Endodermal cell (in vitro differentiated cells): Measurements from ENCODE around the gene GCN1. TPM values are rescaled to one million over a fixed set of nuclear protein-coding genes. Genes with fewer than 3 reads are reported as not detected.
A peak's percentile ranks its signal among the peaks of the same experiment; 100 is the strongest.
"Not testable (repeated sequence)": the region's sequence is repeated elsewhere in the genome, so short reads cannot be mapped to it uniquely, and the experiment has no call there.

Experiments
- DNase-seq: peaks from one replicate; pipeline ENCODE4 v3.0.0-alpha.2; 2017
- H3K27ac ChIP-seq: 2 replicates; pipeline ENCODE4 v1.5.1; 2013; ENCODE audit warnings: mild to moderate bottlenecking, low read depth, low read length, moderate library complexity
- H3K27me3 ChIP-seq: 2 replicates; pipeline ENCODE4 v1.6.1; 2013; ENCODE audit warnings: mild to moderate bottlenecking, low read length, moderate library complexity; ENCODE audit not compliant: insufficient read depth, control insufficient read depth, poor library complexity, severe bottlenecking
- H3K36me3 ChIP-seq: 2 replicates; pipeline ENCODE4 v1.7.0; 2013; ENCODE audit warnings: mild to moderate bottlenecking, low read length, moderate library complexity; ENCODE audit not compliant: control insufficient read depth, insufficient read depth
- H3K4me1 ChIP-seq: one replicate; pipeline ENCODE4 v1.7.0; 2013; ENCODE audit warnings: low read length; ENCODE audit not compliant: control insufficient read depth, insufficient read depth
- H3K4me3 ChIP-seq: 2 replicates; pipeline ENCODE4 v1.5.1; 2013; ENCODE audit warnings: mild to moderate bottlenecking, low read length, moderate library complexity
- H3K9ac ChIP-seq: 2 replicates; pipeline ENCODE4 v1.6.1; 2013; ENCODE audit warnings: mild to moderate bottlenecking, low read length, moderate library complexity; ENCODE audit not compliant: poor library complexity, severe bottlenecking; ENCODE audit errors: extremely low read depth
- H3K9me3 ChIP-seq: 2 replicates; pipeline ENCODE4 v1.6.1; 2013; ENCODE audit warnings: mild to moderate bottlenecking, low read length, moderate library complexity; ENCODE audit not compliant: control insufficient read depth
- H3K27ac Mint-ChIP-seq: 2 replicates; pipeline ENCODE4 v1.8.0; 2020; ENCODE audit warnings: mixed read lengths
- H3K27me3 Mint-ChIP-seq: 2 replicates; pipeline ENCODE4 v1.8.0; 2021; ENCODE audit warnings: mild to moderate bottlenecking, mixed read lengths; ENCODE audit not compliant: insufficient read depth
- H3K36me3 Mint-ChIP-seq: 2 replicates; pipeline ENCODE4 v1.8.0; 2020; ENCODE audit warnings: low read depth, mixed read lengths
- H3K4me1 Mint-ChIP-seq: 2 replicates; pipeline ENCODE4 v1.8.0; 2020; ENCODE audit warnings: mixed read lengths
- H3K4me3 Mint-ChIP-seq: 2 replicates; pipeline ENCODE4 v1.8.0; 2020; ENCODE audit warnings: mild to moderate bottlenecking, moderate library complexity, mixed read lengths
- H3K9me3 Mint-ChIP-seq: 2 replicates; pipeline ENCODE4 v1.8.0; 2020; ENCODE audit warnings: mild to moderate bottlenecking, mixed read lengths
- CTCF ChIP-seq: fragments of 200-600 bp; sonication (generic); conservative IDR thresholded peaks from 2 replicates; pipeline ENCODE4 v1.5.0; 2021; ENCODE audit warnings: antibody characterized with exemption, mild to moderate bottlenecking
- WGBS, 2 experiments: methylation state at CpG; one replicate each; pipeline versions ENCODE4 v1.1.5 to v1.1.7; 2013; ENCODE audit warnings: missing lambda C conversion rate in 2 of 2, mixed read lengths in 1 of 2; ENCODE audit not compliant: insufficient coverage in 1 of 2, insufficient read length in 1 of 2; 5-methylcytosine and 5-hydroxymethylcytosine counted together
- total RNA-seq, 2 donors: library from RNA; stranded (reverse); fragmentation: NEBNext Ultra II Directional in 1 of 2; extraction: Animal tissue kit (Norgen Biotek cat#: 25700) in 1 of 2; gene quantifications; 2 replicates in 1 of 2; 3 replicates in 1 of 2; pipeline ENCODE4 v1.2.1, GENCODE V29; 2021

Gene GCN1
- total RNA-seq, 2 donors from 2014 or later = 133 to 143 TPM

GRCh38 chr12:120199595-120200306 is 5.2 kb upstream of the GCN1 start:
- H3K27ac Mint-ChIP-seq = peak overlapping the region; percentile 99

DNA sequence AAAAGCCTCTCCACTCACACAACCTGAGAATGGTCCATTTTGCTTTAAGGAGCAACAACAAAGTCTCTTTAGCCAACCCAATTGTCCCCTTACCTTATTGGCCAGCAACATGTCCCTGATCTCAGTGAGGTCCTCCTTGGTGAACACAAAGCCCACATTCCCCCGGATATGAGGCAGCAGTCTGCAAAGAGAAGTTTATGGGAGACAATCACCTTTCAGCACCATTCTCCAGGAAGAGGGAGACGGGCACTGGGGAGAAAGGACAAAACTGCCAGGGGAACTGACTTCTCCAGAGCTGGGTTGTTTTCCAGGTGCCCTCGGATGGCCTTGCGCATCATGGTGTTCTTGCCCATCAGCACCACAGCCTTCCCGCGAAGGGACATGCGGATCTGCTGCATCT is 4.5 kb upstream of the GCN1 start:
- Histone ChIP-seq H3K4me1 (no peaks in the 10 kb centered on the region), H3K36me3 (peaks cover 49% of the 10 kb centered on the region), H3K9ac (peak overlapping the region; percentile 100), H3K9me3 (no peaks in the 10 kb centered on the region), H3K27me3 (no peaks in the 10 kb centered on the region), H3K4me3 (peak overlapping the region; percentile 100), H3K27ac (no peak overlapping the region)
- WGBS, 2 experiments = 96% methylated on average over 3 to 7 of the region's 7 CpGs
- DNase-seq = peak; percentile 52
- H3K36me3 Mint-ChIP-seq = peaks cover 48% of the 10 kb centered on the region
- TF ChIP-seq CTCF = no peak
- no peaks in the 10 kb centered on the region for H3K27me3 Mint-ChIP-seq
- H3K4me1 Mint-ChIP-seq = peaks cover 16% of the 10 kb centered on the region
- H3K4me3 Mint-ChIP-seq = peak overlapping the region; percentile 95
- H3K9me3 Mint-ChIP-seq = no peaks in the 10 kb centered on the region
- peak overlapping the region; percentile 99 for H3K27ac Mint-ChIP-seq

More at GRCh38 chr12:120199595-120200306, 5.2 kb upstream of the GCN1 start:
- Mint-ChIP-seq H3K27me3 (no peaks in the 10 kb centered on the region), H3K36me3 (peaks cover 50% of the 10 kb centered on the region), H3K4me1 (peaks cover 16% of the 10 kb centered on the region), H3K9me3 (peaks cover 1% of the 10 kb centered on the region), H3K4me3 (peak overlapping the region; percentile 95)
- H3K9ac ChIP-seq = peak overlapping the region; percentile 100
- peaks cover 49% of the 10 kb centered on the region for H3K36me3 ChIP-seq
- TF ChIP-seq CTCF = no peak
- no peaks in the 10 kb centered on the region for H3K4me1 ChIP-seq
- no peaks in the 10 kb centered on the region for H3K27me3 ChIP-seq
- no peak for DNase-seq
- H3K27ac ChIP-seq = peak overlapping the region; percentile 56
- H3K4me3 ChIP-seq = peak overlapping the region; percentile 100
- WGBS, 2 experiments = 24 to 30% methylated on average over 9 to 12 of the region's 12 CpGs
- no peaks in the 10 kb centered on the region for H3K9me3 ChIP-seq

DNA sequence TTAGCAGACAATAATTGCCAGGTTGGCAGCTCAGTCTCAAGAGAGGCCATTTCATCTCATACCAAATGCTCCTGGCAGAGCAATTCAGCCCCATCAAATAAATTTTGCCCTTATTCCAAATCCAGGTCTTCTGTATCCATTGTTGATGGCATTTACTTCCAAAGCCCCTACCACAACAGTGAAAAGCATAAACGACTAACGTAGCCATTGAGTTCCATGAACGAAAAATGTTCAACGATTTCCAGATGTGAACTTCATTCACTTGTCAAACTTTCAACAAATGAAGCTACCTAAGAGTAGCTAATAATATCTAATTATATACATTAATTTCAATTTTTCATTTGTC is 3.0 kb upstream of the GCN1 start:
- Mint-ChIP-seq H3K27ac (no peak overlapping the region), H3K4me1 (peaks cover 22% of the 10 kb centered on the region), H3K27me3 (no peaks in the 10 kb centered on the region), H3K36me3 (peaks cover 48% of the 10 kb centered on the region), H3K4me3 (no peak overlapping the region), H3K9me3 (no peaks in the 10 kb centered on the region)
- Histone ChIP-seq H3K4me3 (no peak overlapping the region), H3K36me3 (peaks cover 49% of the 10 kb centered on the region), H3K4me1 (no peaks in the 10 kb centered on the region), H3K27ac (no peak overlapping the region), H3K27me3 (no peaks in the 10 kb centered on the region), H3K9me3 (no peaks in the 10 kb centered on the region), H3K9ac (no peak overlapping the region)
- DNase-seq = no peak
- 95% methylated on average over 4 of the region's 4 CpGs; no CpG with 5 or more reads in 1 of the 2 experiments for WGBS, 2 experiments
- no peak for TF ChIP-seq CTCF

DNA sequence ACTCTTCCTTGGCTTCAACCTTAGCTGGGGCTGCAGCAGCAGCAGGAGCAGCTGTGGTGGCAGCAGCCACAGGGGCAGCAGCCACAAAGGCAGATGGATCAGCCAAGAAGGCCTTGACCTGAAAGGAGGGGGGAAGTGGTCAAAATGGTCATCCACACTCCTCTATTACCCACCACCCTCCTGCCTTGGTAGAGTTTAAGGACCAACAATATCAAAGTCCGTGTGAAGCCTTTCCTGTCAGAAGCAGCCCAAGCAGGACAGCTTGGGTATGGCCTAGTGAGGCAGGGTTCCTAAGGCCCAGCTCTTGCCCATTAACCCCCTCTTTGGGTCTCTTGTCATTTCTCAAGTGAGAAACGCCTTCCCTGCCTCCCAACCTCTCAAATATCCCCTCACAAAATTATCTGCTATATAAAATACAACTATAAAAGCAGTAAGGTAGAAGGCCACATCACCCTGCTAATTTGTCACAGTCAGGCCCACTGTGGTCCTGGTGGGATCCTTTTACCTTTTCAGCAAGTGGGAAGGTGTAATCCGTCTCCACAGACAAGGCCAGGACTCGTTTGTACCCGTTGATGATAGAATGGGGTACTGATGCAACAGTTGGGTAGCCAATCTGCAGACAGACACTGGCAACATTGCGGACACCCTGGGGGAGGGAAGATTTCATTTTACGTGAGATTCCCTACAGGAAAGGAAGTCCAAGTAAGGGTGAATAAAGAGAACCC is 2.5 kb upstream of the GCN1 start:
- Mint-ChIP-seq H3K27ac (peak overlapping the region; percentile 52), H3K4me1 (peaks cover 22% of the 10 kb centered on the region), H3K36me3 (peaks cover 51% of the 10 kb centered on the region)
- not testable (repeated sequence) for H3K9me3 Mint-ChIP-seq, H3K9ac ChIP-seq, H3K27me3 ChIP-seq, H3K4me3 ChIP-seq, H3K27me3 Mint-ChIP-seq, H3K9me3 ChIP-seq, H3K4me3 Mint-ChIP-seq, H3K27ac ChIP-seq, H3K4me1 ChIP-seq
- DNase-seq = peak; percentile 60
- 90 to 100% methylated on average over 3 to 7 of the region's 7 CpGs for WGBS, 2 experiments
- peaks cover 51% of the 10 kb centered on the region for H3K36me3 ChIP-seq
